SK-N-SH (cell line): ENCODE results near the gene GRK5.

Experiments used
- POLR2AphosphoS5 ChIP-seq: IDR thresholded peaks from 2 replicates; pipeline ENCODE4 v1.6.1; 2012; ENCODE audit warnings: low read depth, low read length
- TF ChIP-seq, protein P1 (sequence below): IDR thresholded peaks from 2 replicates; pipeline ENCODE4 v1.4.0; 2012; ENCODE audit warnings: low read depth, borderline replicate concordance

DNA sequence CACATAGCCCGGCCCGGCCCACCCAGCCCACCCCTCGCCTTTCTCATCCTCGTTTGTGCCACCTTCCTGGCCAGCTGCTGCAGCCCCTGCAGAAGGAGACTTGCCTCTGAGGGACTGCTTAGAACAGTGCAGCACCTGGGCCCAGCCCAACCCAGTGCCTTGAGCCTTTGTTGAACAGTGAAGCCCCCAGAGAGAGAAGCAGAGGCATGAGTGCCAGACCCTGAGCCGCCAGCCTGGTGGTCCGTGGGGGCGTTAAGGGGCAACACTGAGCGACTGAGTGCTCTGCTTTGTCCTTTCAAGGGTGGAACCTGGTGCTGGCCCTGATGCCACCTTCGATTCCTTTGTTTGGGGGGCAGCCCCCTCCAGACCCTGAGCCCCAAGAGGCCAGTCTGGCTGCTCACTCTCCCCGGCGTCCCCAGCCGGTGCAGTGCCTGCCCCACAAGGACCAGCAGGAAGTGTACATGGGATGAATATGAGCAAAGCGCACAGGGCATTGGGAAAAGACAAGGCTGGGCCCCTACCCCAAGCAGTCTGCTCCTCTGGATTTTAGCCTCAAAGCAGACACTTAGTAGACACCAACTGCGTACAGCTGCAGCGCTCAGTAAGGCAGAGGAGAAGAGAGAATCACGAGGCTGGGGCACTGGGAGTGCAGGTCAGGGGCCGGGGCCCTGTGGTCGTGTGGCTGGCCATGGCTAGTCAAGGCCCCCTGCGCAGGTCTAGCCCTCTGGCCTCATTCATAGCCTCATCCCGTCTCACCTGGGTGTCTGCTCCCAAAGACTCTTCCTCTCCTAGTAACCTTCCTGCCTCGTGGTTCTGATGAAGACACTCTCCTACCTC is 239.3 kb downstream of the GRK5 start:
- no peak for TF ChIP-seq POLR2AphosphoS5
- TF ChIP-seq, protein P1, sequence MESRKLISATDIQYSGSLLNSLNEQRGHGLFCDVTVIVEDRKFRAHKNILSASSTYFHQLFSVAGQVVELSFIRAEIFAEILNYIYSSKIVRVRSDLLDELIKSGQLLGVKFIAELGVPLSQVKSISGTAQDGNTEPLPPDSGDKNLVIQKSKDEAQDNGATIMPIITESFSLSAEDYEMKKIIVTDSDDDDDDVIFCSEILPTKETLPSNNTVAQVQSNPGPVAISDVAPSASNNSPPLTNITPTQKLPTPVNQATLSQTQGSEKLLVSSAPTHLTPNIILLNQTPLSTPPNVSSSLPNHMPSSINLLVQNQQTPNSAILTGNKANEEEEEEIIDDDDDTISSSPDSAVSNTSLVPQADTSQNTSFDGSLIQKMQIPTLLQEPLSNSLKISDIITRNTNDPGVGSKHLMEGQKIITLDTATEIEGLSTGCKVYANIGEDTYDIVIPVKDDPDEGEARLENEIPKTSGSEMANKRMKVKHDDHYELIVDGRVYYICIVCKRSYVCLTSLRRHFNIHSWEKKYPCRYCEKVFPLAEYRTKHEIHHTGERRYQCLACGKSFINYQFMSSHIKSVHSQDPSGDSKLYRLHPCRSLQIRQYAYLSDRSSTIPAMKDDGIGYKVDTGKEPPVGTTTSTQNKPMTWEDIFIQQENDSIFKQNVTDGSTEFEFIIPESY: no peak
